ENCODE measurements around the gene CNOT4.

Gene CNOT4

GRCh38 chr7:135391514-135391913, 118.4 kb downstream of the CNOT4 start:
- DNase-seq: no peak

DNA sequence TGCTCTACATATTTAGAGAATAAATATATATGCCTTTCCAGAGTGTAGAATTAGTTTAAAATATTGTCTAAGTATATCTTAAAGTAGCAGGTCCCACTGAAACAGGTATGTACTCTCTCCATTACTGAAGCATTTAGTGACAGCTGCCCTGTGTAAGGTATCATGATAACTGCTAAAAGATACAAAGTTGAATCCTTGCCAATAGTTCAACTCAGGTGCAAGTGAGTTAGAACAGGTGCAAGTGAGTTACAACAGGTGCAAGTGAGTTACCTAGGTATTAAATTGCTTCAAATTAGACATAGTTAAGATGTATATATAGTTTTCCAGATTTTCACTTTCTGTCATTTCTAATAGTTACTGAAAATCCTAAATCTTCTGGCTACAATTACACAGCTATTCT, 119.1 kb downstream of the CNOT4 start:
- peak; percentile 27 for DNase-seq

- DNase-seq: no peak
Measured at GRCh38 chr7:135389971-135390370, 119.9 kb downstream of the CNOT4 start.

DNA sequence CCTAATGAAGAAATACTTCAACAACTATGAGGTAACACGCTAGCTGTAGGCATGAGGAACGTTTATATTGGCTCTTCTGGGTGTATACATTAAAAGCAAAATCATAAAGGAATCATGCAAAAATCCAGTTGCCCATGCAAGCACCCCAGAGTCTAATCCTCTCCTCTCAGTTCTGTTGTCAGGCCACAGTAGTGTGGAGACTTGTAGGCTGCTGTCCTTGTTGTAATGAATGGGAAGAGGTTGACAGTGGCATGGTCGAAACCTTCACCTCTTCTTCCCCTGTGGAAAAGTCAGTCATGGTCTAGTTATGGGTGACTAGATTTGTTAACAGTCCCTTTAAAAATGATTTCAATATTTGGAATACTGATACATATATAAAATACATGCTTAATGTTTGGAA, 121.3 kb downstream of the CNOT4 start:
- no peak for DNase-seq

- no peak for DNase-seq
Measured at GRCh38 chr7:135386776-135387175, 123.1 kb downstream of the CNOT4 start.

GRCh38 chr7:135386181-135386580, 123.7 kb downstream of the CNOT4 start:
- DNase-seq: no peak

- no peak for DNase-seq
Measured at GRCh38 chr7:135385209-135385608, 124.7 kb downstream of the CNOT4 start.

DNA sequence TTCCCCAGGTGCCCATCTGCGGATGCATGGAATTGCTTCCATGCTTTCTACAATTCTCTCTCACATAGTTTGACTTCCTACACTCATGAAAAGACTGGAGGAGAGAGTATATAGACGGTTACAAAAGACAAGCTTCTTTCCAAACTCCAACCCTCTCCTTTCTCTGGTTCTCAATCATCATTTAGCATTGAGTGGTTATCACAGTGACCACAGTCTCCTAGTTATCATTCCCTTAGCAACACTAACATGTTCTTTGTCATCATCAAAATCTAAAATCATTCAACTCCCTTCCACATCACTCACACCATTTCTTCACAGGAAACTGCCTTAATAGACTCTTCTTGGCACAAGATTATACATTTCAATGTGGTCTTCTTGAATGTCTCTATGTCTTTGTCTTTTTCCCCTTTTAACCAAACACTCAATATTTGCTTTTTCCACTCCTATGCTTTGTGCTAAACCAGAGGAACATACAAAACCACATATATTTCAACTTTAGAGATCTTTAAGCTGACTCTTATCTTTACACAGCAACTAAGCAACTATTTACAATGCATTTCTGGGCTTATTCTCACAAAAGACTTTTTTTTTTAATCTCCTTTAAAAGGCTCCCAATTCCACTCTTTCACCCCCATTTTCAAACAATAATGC, 126.3 kb downstream of the CNOT4 start:
- no peak for DNase-seq

GRCh38 chr7:135382173-135382572, 127.7 kb downstream of the CNOT4 start:
- DNase-seq: no peak

- no peak for DNase-seq
Measured at GRCh38 chr7:135381369-135381768, 128.5 kb downstream of the CNOT4 start.

GRCh38 chr7:135380351-135380750, 129.6 kb downstream of the CNOT4 start:
- DNase-seq: no peak

GRCh38 chr7:135377171-135377570, 132.7 kb downstream of the CNOT4 start:
- DNase-seq: no peak

DNA sequence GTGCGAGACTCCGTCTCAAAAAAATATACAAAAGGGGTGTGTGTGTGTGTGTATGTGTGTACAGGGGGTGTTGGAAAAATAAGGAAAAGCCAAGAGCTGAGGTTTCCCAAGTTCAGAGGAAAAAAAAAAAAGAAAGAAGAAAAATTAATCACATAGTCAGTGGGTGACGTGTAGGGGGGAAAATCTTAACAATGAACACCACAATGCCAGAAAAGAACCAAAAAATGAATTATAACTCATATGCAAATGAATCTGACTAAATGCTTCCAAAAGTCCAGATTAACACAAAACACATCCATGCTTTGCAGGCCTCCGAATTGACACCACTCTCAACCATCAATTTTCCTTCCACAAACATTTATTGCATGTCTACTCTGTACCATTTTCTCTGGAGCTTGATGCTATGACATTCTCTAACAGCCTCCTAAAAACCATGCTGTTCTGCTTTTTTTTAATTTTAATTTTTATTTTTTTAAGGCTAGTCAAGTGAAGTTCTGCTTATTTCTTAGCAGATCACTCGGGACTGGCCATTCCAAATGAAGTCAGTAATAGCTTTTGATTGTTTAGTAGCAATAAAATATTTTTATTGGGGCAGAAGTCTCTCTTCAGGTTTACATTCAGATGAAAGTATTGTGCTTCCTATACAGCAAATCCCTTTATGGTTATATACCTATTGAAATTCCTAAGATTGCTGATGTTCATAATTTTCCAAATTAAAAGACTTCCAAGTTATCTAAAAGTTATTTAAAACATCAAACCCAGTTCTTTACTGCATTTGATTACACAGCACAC, 133.8 kb downstream of the CNOT4 start:
- DNase-seq: no peak

GRCh38 chr7:135374736-135375135, 135.2 kb downstream of the CNOT4 start:
- no peak for DNase-seq

DNA sequence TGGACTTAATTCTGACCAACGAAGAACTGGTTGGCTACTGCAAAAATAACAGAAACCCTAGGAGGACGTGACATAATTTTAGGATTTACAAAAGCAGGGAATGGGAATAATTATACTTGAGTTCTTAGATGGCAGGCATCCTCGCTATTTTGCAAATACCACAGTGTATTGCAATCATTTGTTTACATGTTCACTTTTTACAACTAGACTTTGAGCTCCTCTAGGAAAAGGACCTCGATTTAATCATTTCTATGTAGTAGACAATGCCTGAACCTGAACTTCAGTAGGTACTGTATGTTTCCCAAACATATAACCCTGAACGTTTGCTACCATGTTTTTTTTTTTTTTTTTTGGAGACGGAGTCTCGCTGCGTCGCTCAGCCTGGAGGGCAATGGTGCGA, 137.7 kb downstream of the CNOT4 start:
- no peak for DNase-seq

GRCh38 chr7:135370656-135371055, 139.2 kb downstream of the CNOT4 start:
- DNase-seq: no peak

- no peak for DNase-seq
Measured at GRCh38 chr7:135369405-135369804, 140.5 kb downstream of the CNOT4 start.

DNA sequence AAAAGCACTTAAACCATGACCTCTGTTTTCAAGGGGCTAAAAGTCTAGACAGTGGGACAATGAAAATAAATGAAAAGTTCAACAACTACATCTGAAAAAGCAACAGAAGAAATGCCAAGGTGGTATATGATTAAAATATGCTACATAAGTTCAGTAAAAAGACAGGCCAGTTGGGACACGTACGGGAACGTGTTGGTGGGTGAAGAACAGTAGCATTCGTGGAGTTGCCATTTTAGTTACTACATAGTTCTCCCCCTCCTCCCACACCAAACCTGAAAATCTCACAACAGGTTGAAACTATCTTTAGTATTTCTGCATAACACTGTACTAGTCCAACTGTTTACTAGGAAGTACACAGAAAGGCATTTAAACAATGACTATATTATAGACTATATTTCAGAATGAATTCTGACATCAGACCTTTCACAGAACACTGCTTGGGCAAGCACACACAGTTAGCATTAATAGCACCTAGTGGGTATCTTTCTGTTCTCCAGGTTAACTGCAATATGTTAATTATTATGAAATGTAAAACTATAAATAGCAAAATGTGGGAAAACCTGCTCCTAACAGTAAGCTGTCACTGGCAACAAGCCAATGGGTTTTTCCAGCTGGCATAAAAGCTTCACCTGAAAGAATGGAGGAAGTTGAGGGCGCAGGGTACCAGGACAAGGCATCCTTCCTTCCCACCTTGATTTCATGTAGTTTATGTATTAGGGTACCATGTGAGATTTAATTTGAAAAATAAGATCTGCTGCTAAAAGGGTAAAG, 141.3 kb downstream of the CNOT4 start:
- no peak for DNase-seq

GRCh38 chr7:135366843-135367508, 142.9 kb downstream of the CNOT4 start:
- no peak for DNase-seq

DNA sequence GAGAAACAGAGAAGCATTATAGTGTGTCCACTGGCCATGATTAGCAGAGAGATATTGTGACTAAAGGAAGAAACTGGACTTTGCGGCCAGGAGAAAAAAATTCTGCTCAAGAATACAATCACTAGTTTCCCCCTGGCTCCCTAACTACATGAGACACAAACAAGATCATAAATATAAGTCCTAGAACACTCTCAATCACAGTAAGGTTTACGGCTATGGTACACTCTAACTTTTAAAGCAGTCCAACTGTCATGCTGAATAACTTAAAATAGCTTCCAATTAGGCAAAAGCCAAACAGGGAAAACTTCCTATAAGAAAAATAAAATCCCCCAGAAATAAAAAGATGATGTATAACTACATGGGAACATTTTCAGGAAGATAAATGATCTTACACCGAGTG, 144.2 kb downstream of the CNOT4 start:
- DNase-seq: no peak

- no peak for DNase-seq
Measured at GRCh38 chr7:135364206-135364605, 145.7 kb downstream of the CNOT4 start.

DNA sequence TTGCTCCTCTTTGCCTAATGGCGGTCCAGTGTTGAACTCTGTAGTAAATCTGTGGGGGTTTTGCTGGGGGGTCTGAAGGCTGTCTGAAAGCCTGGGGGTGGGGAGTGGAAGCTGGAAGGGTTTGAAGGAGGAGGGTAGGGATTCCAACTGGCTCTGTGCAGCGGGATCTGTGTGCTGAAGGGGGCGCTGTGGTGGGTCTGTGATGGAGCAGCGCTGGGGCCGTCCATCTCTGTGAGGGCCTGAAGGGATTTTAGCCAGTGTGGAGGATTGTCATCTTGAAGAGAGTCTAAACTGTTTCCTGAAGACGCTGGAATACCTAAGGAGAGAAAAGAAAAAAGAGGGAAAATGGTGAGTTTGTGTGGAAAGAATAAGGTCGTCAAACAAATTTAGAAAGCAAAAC, 147.0 kb downstream of the CNOT4 start:
- no peak for DNase-seq

GRCh38 chr7:135361788-135362187, 148.1 kb downstream of the CNOT4 start:
- no peak for DNase-seq
